LHCN-M2 (cell line): Measurements from ENCODE around the gene GRM2. TPM values are rescaled to one million over a fixed set of nuclear protein-coding genes. Genes with fewer than 3 reads are reported as not detected.
"Not testable (repeated sequence)": the region's sequence is repeated elsewhere in the genome, so short reads cannot be mapped to it uniquely, and the experiment has no call there.

Experiments
- DNase-seq: peaks from one replicate; pipeline ENCODE4 v3.0.0-alpha.2; 2012; ENCODE audit warnings: low read depth
- total RNA-seq: library from RNA; depleted of rRNA; stranded (reverse); fragments of >200 nt; gene quantifications from 2 replicates; pipeline ENCODE4 v1.2.3, GENCODE V29; 2014; rRNA removed

The GRM2 gene
- total RNA-seq, 1 experiment from 2014 or later, result not detected

GRCh38 chr3:51722362-51722761, 15.5 kb downstream of the GRM2 start:
- DNase-seq, result no peak

- DNase-seq, result no peak
Observed at GRCh38 chr3:51727500-51727899, 20.6 kb downstream of the GRM2 start.

- DNase-seq, result no peak
Observed at GRCh38 chr3:51729042-51729633, 22.3 kb downstream of the GRM2 start.

GRCh38 chr3:51733859-51734571, 27.1 kb downstream of the GRM2 start:
- no peak for DNase-seq

- no peak for DNase-seq
Observed at GRCh38 chr3:51734572-51734907, 27.7 kb downstream of the GRM2 start.

- no peak for DNase-seq
Observed at GRCh38 chr3:51735039-51735438, 28.2 kb downstream of the GRM2 start.

- no peak for DNase-seq
Observed at GRCh38 chr3:51735950-51736349, 29.1 kb downstream of the GRM2 start.

- no peak for DNase-seq
Observed at GRCh38 chr3:51739110-51739509, 32.2 kb downstream of the GRM2 start.

GRCh38 chr3:51742320-51742719, 35.5 kb downstream of the GRM2 start:
- DNase-seq, result not testable (repeated sequence)

- not testable (repeated sequence) for DNase-seq
Observed at GRCh38 chr3:51742978-51743377, 36.1 kb downstream of the GRM2 start.

- DNase-seq, result no peak
Observed at GRCh38 chr3:51747840-51748239, 41.0 kb downstream of the GRM2 start.

- DNase-seq, result peak; percentile 1
Observed at GRCh38 chr3:51748327-51748726, 41.5 kb downstream of the GRM2 start.

GRCh38 chr3:51750878-51751277, 44.0 kb downstream of the GRM2 start:
- DNase-seq, result no peak

- DNase-seq, result no peak
Observed at GRCh38 chr3:51751287-51751686, 44.4 kb downstream of the GRM2 start.

GRCh38 chr3:51753763-51754750, 47.2 kb downstream of the GRM2 start:
- DNase-seq, result not testable (repeated sequence)

GRCh38 chr3:51759203-51759602, 52.3 kb downstream of the GRM2 start:
- no peak for DNase-seq

Other genes starting within 250 kb of the GRM2 start
- 11.7 and 15.8 TPM in 2 replicates for gene DCAF1, start 207.1 kb upstream of the GRM2 start, total RNA-seq
- gene RAD54L2, start 168.3 kb upstream of the GRM2 start, total RNA-seq, result 11.5 and 13.5 TPM in 2 replicates
- 72.7 and 79.6 TPM in 2 replicates for gene TEX264, start 35.8 kb upstream of the GRM2 start, total RNA-seq
- not detected in 2 replicates for gene IQCF6, start 72.2 kb downstream of the GRM2 start, total RNA-seq
- not detected in 2 replicates for gene IQCF2, start 154.5 kb downstream of the GRM2 start, total RNA-seq
- gene IQCF5, start 168.5 kb downstream of the GRM2 start, total RNA-seq, result not detected in 2 replicates
- not detected in 2 replicates for gene IQCF1, start 196.3 kb downstream of the GRM2 start, total RNA-seq
- 43.2 and 50.7 TPM in 2 replicates for gene RRP9, start 234.8 kb downstream of the GRM2 start, total RNA-seq
- 34.2 and 44.0 TPM in 2 replicates for gene PARP3, start 235.3 kb downstream of the GRM2 start, total RNA-seq
- gene GPR62, start 248.3 kb downstream of the GRM2 start, total RNA-seq, result not detected in 2 replicates